ENCODE data around the gene MUTYH.

The MUTYH gene

GRCh38 chr1:45380125-45380524 lies 39.9 kb upstream of the MUTYH start:
- TF ChIP-seq, protein P1, sequence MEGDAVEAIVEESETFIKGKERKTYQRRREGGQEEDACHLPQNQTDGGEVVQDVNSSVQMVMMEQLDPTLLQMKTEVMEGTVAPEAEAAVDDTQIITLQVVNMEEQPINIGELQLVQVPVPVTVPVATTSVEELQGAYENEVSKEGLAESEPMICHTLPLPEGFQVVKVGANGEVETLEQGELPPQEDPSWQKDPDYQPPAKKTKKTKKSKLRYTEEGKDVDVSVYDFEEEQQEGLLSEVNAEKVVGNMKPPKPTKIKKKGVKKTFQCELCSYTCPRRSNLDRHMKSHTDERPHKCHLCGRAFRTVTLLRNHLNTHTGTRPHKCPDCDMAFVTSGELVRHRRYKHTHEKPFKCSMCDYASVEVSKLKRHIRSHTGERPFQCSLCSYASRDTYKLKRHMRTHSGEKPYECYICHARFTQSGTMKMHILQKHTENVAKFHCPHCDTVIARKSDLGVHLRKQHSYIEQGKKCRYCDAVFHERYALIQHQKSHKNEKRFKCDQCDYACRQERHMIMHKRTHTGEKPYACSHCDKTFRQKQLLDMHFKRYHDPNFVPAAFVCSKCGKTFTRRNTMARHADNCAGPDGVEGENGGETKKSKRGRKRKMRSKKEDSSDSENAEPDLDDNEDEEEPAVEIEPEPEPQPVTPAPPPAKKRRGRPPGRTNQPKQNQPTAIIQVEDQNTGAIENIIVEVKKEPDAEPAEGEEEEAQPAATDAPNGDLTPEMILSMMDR (conservative IDR thresholded peaks at IDR 0.05; ENCODE audit: low read length), result no peak
- H3K4me3 ChIP-seq (ENCODE audit: low read length), result no peak overlapping the region
- no peak for DNase-seq (ENCODE audit: low read depth)

DNA sequence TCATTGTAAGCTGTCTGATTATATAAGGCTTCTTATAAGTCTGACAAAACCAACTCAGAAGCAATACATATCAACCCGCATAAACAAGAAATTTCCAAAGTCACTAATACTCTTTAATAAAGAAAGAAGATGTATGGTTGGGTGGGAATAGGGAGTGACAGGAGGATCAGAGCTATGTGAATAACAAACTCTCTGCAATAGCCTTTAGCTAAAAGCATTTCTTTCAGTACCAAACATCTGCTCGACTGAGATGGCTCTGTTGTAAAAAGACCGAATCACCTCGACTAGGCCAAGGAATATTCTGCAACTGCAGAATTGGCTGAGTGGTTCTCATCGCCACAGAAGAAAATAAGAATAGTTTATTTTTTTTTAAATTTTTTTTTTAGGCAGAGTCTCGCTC lies 39.3 kb upstream of the MUTYH start:
- DNase-seq (ENCODE audit: low read depth), result no peak
- H3K4me3 ChIP-seq (ENCODE audit: low read length), result no peak overlapping the region
- TF ChIP-seq, protein P1 (conservative IDR thresholded peaks at IDR 0.05; ENCODE audit: low read length), result no peak

GRCh38 chr1:45378184-45378583 lies 37.9 kb upstream of the MUTYH start:
- TF ChIP-seq, protein P1 (conservative IDR thresholded peaks at IDR 0.05; ENCODE audit: low read length), result no peak

DNA sequence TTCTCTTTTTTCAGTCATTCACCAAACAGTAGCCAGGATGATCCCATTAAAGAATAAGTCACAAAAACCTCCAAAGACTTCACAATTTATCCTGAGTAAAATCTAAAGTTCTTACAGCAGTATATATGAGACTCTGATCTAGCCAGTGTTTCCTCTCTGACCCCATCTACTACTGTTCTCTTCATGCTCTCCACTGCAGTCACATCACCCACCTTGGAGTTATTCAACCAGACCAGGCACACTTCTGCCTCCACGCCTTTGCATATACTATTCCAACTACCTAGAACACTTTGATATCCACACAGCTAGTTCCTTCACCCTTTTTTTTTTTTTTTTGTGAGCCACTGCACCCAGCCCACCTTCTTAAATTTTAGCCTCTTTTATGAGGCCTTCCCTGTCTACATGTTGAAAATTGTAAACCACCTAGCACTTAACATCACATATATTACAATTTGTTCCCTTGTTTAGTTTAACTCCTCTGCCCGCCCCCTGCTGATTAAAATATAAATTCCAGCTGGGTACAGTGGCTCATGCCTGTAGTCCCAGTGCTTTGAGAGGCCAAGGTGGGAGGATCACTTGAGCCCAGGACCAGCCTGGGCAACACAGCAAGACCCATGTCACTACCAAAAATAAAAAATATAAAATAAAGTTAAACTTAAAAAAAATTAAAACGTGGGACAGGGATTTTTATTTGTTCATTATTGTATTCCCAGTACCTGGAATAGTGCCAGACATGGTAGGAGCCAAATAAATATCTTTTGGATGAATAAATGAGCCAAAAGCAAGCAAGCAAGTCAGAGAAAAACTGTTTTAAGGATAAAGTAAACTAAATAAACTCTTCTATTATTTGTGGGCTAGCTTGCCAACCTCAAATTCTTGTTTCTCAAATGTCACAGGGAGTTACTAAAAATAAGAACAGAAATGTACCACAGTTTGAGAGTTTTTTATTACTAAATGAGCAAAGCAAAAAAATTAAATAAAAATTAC lies 35.2 kb upstream of the MUTYH start:
- TF ChIP-seq, protein P1 (conservative IDR thresholded peaks at IDR 0.05; ENCODE audit: low read length), result no peak
- H3K4me3 ChIP-seq (ENCODE audit: low read length), result no peak overlapping the region

More at GRCh38 chr1:45378184-45378583, 37.9 kb upstream of the MUTYH start:
- H3K4me3 ChIP-seq (ENCODE audit: low read length), result no peak overlapping the region
- no peak for DNase-seq (ENCODE audit: low read depth)

GRCh38 chr1:45373573-45373972 lies 33.3 kb upstream of the MUTYH start:
- DNase-seq (ENCODE audit: low read depth), result no peak
- TF ChIP-seq, protein P1 (conservative IDR thresholded peaks at IDR 0.05; ENCODE audit: low read length), result no peak
- no peak overlapping the region for H3K4me3 ChIP-seq (ENCODE audit: low read length)

More for the DNA sequence above, 35.2 kb upstream of the MUTYH start:
- DNase-seq (ENCODE audit: low read depth), result no peak

GRCh38 chr1:45370575-45370974 lies 30.3 kb upstream of the MUTYH start:
- H3K4me3 ChIP-seq (ENCODE audit: low read length), result no peak overlapping the region
- TF ChIP-seq, protein P1 (conservative IDR thresholded peaks at IDR 0.05; ENCODE audit: low read length), result no peak
- no peak for DNase-seq (ENCODE audit: low read depth)

GRCh38 chr1:45365051-45365450 lies 24.8 kb upstream of the MUTYH start:
- no peak for DNase-seq (ENCODE audit: low read depth)
- TF ChIP-seq, protein P1 (conservative IDR thresholded peaks at IDR 0.05; ENCODE audit: low read length), result no peak
- no peak overlapping the region for H3K4me3 ChIP-seq (ENCODE audit: low read length)
